ENCODE results near the gene ZNF652.
"Not testable (repeated sequence)": the region's sequence is repeated elsewhere in the genome, so short reads cannot be mapped to it uniquely, and the experiment has no call there.

The ZNF652 gene

DNA sequence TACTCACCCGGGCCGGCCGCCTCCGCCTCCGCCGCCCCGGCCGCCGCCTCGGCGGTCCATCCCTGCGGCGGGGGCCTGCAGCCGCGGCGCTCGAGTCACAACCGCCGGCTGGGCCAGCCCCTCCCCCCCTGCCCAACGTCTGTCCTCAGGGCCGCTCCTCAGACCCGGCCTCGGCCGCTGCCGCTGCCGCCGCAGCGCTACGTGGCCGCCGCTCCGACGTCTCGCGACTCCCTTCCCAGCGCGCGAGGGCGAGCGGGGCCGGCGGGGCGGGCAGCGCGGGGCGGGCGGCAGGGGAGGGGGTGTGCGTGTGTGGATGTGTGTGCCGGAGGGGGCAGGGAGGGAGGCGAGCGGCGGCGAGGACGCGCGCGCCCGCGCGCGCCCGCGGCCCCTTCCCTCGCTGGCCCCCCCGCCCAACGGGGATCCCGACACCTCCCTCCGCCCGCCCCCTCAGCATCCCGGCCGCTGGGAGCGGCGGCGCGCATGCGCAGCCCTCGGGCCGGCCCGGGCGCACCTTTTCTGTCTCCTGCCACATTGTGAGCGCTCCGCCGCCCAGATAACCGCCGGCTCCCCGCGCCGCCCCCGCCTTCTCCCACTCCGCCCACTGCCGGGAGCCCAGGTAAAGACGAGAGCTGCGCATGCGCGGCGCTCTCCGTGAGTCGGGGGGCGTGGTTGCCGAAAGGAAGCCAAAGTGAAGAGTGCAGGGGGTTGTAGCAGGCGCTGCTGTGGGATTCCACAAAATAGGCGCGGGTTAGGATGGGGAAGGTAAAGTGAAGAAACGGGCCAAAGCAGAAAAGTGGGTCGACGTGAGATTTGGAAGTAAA lies at the start of gene ZNF652:
TSS of gene ZNF652 (minus strand) at position 349 of the 821 bp plus-strand sequence. CDS start 44,525 bp downstream, outside the sequence.
- peak; percentile 80 to 83 for DNase-seq (ENCODE audit: extremely low read depth in 1 of 2, low read depth in 1 of 2)

DNA sequence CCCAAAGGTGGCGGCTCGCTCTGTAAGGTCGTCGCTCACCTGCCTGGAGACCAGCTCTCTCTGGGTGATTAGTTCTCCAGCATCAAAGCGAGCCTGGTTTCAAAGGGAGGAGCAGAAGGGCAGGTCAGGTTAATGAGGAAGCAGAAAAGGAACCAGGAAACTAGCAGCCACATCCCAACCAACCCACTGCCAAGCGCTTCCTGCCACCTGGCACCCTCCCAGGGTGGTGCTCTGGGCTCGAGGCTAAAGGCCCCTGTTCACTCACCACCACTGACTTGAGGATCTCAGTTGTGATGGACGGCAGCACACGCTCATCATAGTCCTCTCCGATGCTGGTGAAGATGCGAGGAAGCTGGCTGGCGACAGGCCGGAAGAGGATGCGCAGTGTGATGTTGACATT lies 47.0 kb upstream of the ZNF652 start:
- no peak for DNase-seq (ENCODE audit: extremely low read depth in 1 of 2, low read depth in 1 of 2)

DNA sequence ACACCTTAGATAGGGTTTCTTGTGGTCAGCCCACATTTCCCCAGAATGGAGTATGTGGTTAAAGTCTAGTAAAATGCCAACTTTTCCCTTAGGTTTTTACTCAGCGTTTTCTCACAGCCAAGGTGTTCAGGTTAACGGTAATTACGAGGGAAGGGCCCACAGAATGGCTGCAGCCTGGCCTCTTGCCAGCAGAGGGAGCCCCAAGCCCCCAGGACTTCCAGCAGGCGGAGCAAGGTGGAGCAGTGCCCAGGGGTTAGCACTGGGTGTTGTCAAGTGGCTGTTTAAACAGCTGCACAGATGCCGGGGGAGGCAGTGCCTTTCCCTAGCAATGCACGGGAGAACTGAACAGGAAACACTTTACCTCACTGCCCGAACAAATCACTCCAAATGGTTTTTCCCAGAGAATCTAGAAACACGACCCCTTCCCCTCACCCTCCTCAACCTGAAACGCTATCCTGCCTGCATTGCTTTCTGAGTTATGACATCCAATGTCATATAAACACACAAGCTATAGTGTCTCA lies 46.0 kb upstream of the ZNF652 start:
- peak; percentile 64 to 70 for DNase-seq (ENCODE audit: extremely low read depth in 1 of 2, low read depth in 1 of 2)

DNA sequence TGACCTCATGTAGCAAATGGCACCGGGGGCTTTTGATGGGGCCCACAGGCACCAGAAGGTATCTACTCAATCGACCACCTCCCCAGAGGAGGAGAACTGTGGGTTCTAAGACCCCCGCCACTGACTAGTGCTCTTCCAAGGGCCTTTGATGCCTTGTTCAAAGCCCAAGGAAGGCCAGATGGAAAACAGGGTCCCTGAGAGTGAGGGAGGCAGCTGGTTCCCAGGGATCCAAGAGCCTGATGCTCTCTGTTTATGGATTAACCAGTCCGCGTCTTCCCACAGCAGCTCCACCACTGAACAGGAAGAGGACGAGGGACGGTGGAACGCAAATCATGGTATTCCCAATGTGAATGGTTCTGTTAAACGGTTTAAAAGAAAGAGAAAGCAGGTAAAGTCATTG lies 45.0 kb upstream of the ZNF652 start:
- no peak for DNase-seq (ENCODE audit: extremely low read depth in 1 of 2, low read depth in 1 of 2)

DNA sequence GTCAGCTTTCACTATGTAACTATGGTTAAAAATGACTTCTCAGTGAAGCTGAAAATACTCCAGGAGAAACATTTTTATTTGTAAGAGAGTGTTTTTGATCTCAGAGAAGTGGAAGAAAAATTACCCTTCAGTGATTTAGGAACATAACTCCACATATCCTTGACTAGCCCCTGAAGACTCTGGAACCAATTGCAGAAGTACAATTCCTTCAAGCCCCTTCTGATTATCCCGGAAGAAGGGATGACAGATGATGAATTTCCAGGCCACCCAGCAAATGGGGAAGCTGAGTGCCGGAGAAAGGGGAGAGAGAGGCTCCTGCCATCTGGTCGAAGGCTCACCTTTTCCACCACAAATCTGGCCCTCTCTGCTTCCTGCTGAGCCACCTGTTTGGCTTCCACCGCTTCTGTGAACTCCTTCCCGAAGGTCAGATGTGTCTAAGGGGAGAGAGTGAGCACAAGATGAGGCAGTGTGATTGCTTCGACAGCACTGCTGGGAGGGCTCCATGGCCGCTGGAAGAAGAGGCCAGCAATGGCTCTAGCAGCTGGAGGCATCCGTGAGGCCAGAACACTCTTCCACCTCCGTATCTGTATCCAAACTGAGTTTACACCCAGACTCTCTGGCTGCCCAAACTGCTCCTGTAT lies 44.5 kb upstream of the ZNF652 start:
- no peak for DNase-seq (ENCODE audit: extremely low read depth in 1 of 2, low read depth in 1 of 2)

DNA sequence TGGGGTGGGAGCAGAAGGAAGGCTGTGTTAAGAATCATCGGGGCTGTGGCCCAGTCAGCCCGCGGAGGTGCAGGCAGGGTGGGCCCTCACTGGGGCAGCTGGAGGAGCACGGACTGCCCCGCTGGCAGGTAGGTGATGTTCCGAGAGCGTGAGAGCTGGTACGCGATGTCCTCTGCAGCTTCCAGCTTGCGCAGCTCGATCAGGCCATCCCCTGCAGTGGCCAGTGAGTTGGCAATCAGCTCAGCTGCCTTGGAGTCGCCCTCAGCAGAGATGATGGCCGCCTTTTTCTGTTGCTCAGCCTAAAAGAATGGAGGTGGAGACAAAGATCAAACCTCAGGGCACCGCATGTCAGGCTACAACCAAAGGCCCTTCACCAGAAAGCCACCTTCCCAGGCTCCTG lies 42.9 kb upstream of the ZNF652 start:
- DNase-seq (ENCODE audit: extremely low read depth in 1 of 2, low read depth in 1 of 2), result no peak

DNA sequence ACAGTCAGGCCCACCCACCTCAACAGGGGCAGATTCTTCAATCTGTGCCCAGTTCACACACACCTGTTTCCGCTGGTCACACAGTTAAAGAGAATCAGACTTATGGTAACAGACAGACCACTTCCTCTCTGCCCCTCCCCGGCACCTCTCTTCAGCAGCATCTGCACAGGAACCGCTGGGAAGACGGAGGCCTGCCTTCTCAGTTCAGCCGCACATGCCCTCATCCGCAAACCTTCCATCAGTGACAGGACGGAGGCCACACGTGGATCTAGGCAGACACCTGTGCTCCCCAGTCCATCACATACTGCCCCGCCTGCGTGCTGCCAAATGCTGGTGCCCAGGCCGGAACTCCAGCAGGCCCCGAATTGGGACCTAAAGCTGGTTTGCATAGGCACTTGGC lies 42.3 kb upstream of the ZNF652 start:
- DNase-seq (ENCODE audit: extremely low read depth in 1 of 2, low read depth in 1 of 2), result no peak

DNA sequence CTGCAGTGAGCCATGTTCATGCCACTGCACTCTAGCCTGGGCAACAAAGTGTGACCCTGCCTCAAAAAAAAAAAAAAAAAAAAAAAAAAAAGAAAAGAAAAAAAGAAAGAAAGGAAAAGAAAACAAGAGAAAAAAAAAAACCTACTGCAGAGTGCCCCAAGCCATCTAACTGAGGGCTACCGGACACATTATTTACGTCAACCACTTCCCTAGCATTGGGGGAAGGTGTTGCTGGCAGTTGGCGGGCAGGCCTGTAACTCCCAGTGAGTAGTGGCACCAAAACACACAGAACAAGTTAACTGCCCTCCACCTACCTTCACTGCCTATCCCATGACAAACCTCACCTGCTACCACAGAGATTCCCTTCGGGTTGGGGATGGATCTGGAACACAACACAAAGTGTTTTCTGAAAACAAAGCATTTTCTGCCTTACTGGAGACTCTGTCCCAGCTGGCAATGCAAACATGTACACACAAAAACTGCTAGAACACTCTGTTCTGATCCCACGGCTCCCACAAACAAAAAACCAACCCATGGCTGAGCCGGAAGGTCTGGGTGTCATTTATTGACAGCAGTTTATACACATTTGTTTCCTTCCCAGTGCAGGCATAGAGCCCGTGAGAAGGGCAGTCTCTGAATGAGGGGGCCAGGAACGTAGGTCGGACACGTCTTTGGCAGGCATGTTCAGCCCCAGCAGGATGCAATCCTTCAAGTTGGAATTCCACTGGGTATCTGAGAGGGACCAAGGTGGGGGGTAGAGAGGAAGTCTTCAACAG lies 41.7 kb upstream of the ZNF652 start:
- DNase-seq (ENCODE audit: extremely low read depth in 1 of 2, low read depth in 1 of 2), result no peak

DNA sequence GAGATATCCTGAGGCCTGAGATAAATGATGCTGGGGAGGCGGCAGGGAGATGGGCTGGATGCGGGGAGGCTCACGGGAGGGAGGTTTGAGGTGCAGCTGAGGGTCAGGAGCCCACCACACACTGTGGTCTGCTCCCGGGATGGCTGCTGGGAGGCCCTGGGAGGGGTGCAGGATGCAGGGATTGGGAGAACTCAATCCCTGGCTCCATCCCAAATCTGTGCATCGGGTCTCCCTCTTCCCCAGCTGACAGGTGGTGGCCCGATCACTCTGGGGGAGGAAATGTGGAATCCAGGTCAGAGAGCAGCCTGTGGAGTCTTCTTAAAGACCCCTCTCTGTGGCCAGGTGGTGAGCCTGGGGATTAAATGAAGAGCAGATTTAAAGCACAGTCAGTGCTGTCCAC lies 40.7 kb upstream of the ZNF652 start:
- no peak for DNase-seq (ENCODE audit: extremely low read depth in 1 of 2, low read depth in 1 of 2)

DNA sequence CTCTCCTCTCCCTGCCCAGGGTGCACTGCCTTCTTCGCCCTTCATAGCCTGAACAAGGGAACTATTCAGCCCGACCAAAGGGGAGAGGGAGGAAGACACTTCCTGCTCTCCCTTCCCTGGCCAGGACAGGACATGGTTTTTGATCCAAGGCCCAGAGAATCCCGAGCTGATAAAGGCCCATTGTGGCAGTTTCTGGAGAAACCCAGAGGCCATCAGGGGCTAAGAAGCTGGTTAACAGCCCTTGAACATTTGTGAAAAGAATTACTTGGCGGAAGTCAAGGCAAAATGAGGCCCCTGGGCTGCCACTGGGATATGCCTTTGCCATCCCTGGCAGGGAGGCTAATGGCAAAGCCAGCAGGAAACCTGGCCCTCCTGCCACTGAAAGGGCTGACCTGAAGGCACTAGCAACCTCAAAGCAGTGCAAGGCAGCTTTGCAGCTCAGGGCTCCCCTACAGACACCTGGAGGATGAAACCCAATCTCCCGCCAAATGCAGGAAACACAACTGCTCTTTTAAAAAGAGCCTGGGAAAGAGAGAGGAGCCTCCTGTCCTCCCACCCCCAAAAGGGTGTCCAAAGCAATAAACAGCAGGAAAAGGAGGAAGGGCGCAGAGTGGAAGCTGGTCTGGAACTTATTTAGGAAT lies 40.0 kb upstream of the ZNF652 start:
- DNase-seq (ENCODE audit: extremely low read depth in 1 of 2, low read depth in 1 of 2), result no peak

DNA sequence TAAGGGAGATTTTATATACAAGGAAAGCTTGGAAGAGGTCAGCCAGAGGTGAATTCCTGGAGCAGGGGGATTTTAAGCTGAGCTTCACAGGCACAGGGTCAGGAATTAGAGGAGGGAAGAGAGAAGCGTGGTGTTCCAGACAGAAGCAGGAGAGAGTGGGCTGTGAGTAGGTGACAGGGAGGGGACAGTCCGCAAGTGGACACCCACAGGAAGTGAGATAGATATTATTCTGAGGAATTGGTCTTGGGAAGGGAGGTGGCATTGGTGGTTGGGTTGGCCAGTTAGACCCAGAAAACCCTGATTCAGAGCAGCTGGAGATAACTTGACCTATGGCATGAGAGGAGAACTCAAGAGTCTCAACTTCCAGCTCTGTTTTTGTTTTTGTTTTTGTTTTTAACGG lies 37.9 kb upstream of the ZNF652 start:
- no peak for DNase-seq (ENCODE audit: extremely low read depth in 1 of 2, low read depth in 1 of 2)

DNA sequence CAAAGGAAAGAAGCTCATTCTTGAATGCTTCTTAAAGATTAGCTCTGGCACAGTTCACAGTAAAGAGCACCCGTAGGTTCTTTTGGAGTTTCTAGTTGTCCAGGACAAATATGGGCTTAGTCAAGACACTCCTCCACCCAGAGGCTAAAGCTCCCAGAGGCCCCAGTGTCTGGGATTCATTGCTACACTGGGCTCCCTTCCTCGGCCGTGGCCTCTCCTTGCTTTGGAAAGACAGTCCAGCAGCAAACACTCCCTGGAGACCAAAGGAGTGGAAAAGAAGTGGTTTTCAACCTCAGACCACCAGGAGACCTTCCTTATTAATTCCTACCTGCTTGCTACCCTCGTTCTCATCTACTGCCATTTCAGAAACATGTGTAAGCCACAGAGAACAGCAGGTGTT lies 35.5 kb upstream of the ZNF652 start:
- no peak for DNase-seq (ENCODE audit: extremely low read depth in 1 of 2, low read depth in 1 of 2)

DNA sequence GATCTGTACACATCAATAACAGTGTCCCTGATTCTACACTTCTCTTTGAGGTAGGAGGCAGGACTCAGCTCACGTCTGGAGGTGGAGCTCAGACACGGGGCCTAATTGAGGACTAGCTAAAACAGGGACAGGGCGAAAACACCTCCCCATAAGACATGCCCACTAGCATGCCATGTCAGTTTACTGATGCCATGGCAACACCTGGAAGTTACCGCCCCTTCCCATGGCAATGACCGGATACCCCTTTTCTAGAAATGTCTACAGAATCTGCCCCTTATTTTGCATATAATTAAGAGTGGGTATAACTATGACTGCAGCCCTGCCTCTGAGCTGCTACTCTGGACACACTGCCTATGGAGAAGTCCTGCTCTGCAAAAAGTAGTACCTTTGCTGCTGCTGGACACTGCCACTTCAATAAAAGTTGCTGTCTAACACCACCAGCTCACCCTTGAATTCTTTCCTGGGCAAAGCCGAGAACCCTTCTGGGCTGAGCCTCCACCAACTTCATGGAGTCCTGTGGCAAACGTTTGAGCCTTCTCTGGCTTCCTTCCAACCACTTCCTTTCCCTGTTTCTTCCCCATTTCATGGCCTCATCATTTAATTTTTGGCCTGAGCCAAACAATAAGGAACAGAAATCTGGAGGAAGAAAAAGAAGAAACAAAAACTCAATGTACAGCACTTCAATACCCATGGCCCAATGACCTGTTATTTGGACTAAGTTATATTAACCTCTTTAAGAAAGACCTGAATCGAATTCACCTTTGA lies 31.6 kb upstream of the ZNF652 start:
- no peak for DNase-seq (ENCODE audit: extremely low read depth in 1 of 2, low read depth in 1 of 2)

DNA sequence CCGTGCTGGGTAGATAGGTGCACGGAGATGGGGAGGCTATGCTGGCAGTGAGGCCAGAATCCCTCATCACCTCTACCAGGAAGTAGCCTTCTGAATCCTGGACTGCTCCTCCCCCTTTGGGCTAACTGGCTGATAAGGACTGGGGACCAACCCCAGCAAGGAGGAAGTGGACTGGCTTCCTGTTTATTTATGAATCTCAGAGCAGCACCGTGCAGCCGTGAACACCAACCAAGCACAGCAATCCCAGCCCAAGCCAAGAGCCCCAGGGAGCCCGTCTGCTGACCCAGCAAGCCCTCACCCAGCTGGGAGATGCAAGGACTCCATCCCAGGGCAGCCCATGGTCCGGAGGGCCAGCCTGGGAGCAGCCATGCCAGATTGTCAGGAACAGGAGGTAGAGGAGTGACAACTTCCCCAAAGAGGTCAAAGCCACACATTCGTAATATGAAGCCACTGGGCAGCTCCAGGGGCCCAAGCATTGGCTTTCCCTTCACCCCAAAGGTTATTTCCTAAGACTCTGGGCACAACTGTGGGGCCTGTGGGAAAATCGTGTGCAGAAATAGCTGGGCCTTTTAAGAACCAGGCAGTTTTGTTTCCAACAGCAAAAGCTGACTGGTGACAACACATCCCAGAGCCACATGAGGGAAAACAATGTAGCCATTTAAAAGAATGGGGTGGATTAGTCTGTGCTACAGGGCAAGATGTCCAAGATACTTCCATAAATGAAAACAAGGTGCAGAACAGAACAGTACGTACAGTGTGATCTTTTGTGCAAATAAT lies 28.7 kb upstream of the ZNF652 start:
- DNase-seq (ENCODE audit: extremely low read depth in 1 of 2, low read depth in 1 of 2), result no peak

DNA sequence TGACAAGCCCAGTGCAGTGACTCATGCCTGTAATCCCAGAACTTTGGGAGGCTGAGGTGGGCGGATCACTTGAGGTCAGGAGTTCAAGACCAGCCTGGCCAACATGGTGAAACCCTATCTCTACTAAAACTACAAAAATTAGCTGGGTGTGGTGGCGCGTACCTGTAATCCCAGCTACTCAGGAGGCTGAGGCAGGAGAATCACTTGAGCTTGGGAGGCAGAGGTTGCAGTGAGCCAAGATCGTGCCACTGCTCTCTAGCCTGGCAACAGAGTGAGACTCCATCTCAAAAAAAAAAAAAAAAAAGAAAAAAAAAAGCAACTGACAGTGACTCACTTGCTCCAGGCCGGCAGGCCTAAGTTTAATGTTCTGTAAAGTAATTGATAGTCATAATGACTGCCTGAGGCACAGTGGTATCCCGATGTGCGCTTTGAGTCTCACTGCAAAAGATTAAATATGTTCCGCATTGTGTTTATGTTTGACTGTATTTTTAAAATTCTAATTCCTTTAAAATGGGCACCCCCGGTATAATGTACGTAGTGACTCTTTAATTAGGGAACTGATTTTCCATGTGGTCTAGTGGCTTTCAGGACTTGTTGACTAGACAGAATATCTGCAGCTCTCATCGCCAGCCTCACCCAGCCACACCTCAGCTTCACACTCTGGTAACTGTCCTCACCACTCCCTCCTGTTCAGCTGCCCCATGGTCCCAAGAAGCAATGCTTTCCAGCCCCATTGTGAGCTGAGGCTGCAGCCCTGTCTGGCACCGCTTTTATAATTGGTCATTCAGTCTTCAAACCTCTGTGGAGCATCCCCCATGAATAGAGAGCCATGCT lies 27.7 kb upstream of the ZNF652 start:
- not testable (repeated sequence) for DNase-seq (ENCODE audit: extremely low read depth in 1 of 2, low read depth in 1 of 2)

DNA sequence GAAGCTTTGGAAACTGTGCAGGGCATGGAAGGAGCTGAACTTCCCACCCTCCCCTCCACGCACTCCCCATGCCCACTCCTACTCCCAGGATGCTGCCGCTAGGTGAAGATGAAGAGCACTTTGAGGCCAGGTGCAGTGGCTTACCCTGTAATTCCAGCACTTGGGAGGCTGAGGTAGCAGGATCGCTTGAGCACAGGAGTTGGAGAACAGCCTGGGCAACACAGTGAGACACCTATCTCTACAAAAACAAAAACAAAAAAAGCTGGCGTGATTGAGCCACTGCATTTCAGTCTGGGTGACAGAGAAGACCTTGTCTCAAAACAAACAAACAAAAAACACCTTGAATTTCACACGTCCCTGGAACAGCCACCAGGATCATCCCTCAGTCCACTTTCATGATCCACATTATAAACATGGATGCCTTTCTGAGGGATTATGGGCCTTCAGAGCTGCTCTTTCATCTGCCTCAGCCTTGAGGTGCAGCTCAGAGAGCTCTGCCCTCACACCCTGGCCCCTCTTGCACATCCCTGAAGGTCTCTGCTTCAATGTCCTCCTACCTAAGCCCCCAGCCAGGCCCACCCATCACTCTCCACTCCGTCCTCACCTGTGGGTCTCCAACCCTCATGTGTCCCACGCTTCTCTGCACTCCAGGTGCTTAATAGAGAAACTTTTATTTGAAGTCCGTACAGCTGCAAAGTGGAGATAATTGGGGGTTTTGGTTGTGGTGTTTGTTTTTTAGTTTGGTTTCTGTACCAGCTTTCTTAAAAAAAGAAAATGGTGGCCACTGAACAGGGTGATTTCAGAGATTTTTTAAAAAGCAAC lies 26.9 kb upstream of the ZNF652 start:
- DNase-seq (ENCODE audit: extremely low read depth in 1 of 2, low read depth in 1 of 2), result no peak

DNA sequence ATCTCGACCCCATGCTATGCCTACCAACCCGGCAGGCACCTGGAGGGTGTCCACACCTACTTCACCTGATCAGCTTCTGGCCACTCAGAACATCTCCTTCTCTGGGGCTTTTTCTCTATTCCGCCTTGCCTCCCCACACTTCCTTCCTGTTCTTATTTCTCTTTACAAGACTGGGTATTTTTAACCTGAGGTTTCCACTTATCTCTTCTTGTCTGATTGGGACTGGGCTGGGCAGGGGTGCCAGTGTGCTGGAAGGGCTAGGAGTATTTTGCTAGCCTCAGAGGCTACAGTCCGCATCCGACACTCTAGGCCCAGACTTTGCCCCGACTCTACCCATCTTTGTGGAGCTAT lies 26.2 kb upstream of the ZNF652 start:
- DNase-seq (ENCODE audit: extremely low read depth in 1 of 2, low read depth in 1 of 2), result no peak
